Caco-2 (cell line): ENCODE results near the gene ATP5ME. TPM values are rescaled to one million over a fixed set of nuclear protein-coding genes. Genes with fewer than 3 reads are reported as not detected.
A peak's percentile ranks its signal among the peaks of the same experiment; 100 is the strongest.
"Not testable (repeated sequence)": the region's sequence is repeated elsewhere in the genome, so short reads cannot be mapped to it uniquely, and the experiment has no call there.

Experiments
- BruUV-seq: library from RNA; stranded (reverse); fragments of 400-500 nt; replicated peaks from 2 replicates; lab custom pipeline; 2021; lab: Mats Ljungman, UMichigan
- CTCF ChIA-PET: fragments of 300-600 bp; sonication (Branson Sonifier 250); formaldehyde crosslinking; loops from one replicate; lab custom pipeline; 2022; ENCODE audit warnings: antibody characterized with exemption; lab: Charles Lee
- POLR2A ChIA-PET: fragments of 300-600 bp; sonication (Branson Sonifier 250); formaldehyde crosslinking; loops from one replicate; lab custom pipeline; 2022; ENCODE audit warnings: antibody characterized with exemption; lab: Charles Lee
- DNase-seq, 2 experiments: peaks; one replicate each; pipeline versions ENCODE4 v3.0.0 to v3.0.0-alpha.2; 2020 to 2022
- H3K27me3 ChIP-seq: replicated peaks from 2 replicates; pipeline ENCODE4 v1.6.0; 2011; ENCODE audit warnings: low read length; ENCODE audit not compliant: control insufficient read depth, insufficient read depth
- H3K36me3 ChIP-seq: 2 replicates; pipeline ENCODE4 v1.5.1; 2011; ENCODE audit warnings: low read length; ENCODE audit not compliant: control insufficient read depth, insufficient read depth
- H3K4me1 ChIP-seq: fragments of 250-450 bp; sonication (Bioruptor Pico); 2 replicates; pipeline ENCODE4 v1.5.1; 2020; ENCODE audit warnings: mild to moderate bottlenecking
- H3K4me3 ChIP-seq: 2 replicates; pipeline ENCODE4 v1.5.1; 2011; ENCODE audit warnings: low read depth, mild to moderate bottlenecking, control low read depth, low read length
- H3K9me3 ChIP-seq: fragments of 250-450 bp; sonication (Bioruptor Pico); 2 replicates; pipeline ENCODE4 v1.5.1; 2020; ENCODE audit warnings: mild to moderate bottlenecking, moderate library complexity
- H3K27ac Mint-ChIP-seq: one replicate; pipeline ENCODE4 v1.8.0; 2022; ENCODE audit warnings: mixed read lengths; ENCODE audit not compliant: unreplicated experiment
- H3K27me3 Mint-ChIP-seq: one replicate; pipeline ENCODE4 v1.8.0; 2022; ENCODE audit warnings: mixed read lengths; ENCODE audit not compliant: insufficient read depth, unreplicated experiment
- H3K36me3 Mint-ChIP-seq: one replicate; pipeline ENCODE4 v1.8.0; 2022; ENCODE audit warnings: mild to moderate bottlenecking, mixed read lengths; ENCODE audit not compliant: insufficient read depth, unreplicated experiment
- H3K4me1 Mint-ChIP-seq: one replicate; pipeline ENCODE4 v1.8.0; 2022; ENCODE audit warnings: low read depth, mixed read lengths; ENCODE audit not compliant: unreplicated experiment
- H3K4me3 Mint-ChIP-seq: one replicate; pipeline ENCODE4 v1.8.0; 2022; ENCODE audit warnings: mild to moderate bottlenecking, moderate library complexity, mixed read lengths; ENCODE audit not compliant: unreplicated experiment
- H3K9me3 Mint-ChIP-seq: one replicate; pipeline ENCODE4 v1.8.0; 2022; ENCODE audit warnings: mixed read lengths; ENCODE audit not compliant: unreplicated experiment
- intact Hi-C: fragments of 100-400 bp; cut with micrococcal nuclease; formaldehyde crosslinking; loops from one replicate; pipeline ENCODE4 v1.10.0; 2022; ENCODE audit not compliant: unreplicated experiment
- total RNA-seq: library from RNA; stranded (reverse); gene quantifications from 2 replicates; pipeline ENCODE4 v1.2.3, GENCODE V29; 2022
- TF ChIP-seq, protein P1 (sequence below), 2 experiments: fragments of 200-600 bp in 1 of 2; IDR thresholded peaks; 1 replicate in 1 of 2; 2 replicates in 1 of 2; pipeline versions ENCODE4 v1.5.1 to v1.8.0; 2011 to 2022; ENCODE audit warnings: antibody characterized with exemption in 1 of 2, control low read depth in 1 of 2, inconsistent platforms in 1 of 2, low read depth in 1 of 2, low read length in 1 of 2, mild to moderate bottlenecking in 1 of 2, moderate library complexity in 1 of 2; ENCODE audit not compliant: insufficient read depth in 1 of 2, severe bottlenecking in 1 of 2, unreplicated experiment in 1 of 2

ATP5ME gene
- total RNA-seq, 1 experiment from 2014 or later, result 244 TPM

DNA sequence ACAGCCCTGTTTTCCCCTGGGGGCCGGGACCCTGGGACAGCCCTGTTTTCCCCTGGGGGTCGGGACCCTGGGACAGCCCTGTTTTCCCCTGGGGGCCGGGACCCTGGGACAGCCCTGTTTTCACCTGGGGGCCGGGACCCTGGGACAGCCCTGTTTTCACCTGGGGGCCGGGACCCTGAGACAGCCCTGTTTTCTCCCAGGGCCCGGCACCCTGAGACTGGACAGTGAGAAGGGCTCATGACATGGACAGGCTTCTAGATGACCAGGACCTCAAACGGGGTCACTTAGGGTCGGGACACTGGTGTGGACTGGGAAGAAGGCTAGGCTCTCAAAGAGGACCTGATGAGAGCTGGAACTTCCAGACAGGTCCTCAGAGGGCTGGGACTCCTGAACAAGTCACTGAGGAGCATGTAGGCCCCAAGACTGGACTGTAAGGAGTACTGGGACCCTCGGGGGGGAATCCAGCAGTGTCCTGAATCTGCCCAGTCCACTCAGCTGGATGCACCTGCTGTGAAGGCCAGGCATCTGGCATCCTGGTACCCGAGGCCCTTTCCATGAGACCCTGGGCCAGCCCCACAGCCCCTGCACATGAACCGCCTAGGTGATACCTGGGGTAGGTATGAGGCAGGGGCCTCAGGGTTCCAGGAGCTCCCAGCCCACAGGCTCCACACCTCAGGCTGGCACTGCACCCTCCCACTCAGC is 34.0 kb upstream of the ATP5ME start:
- no peak overlapping the region for H3K4me3 ChIP-seq
- no peaks in the 10 kb centered on the region for H3K27me3 ChIP-seq
- TF ChIP-seq, protein P1, sequence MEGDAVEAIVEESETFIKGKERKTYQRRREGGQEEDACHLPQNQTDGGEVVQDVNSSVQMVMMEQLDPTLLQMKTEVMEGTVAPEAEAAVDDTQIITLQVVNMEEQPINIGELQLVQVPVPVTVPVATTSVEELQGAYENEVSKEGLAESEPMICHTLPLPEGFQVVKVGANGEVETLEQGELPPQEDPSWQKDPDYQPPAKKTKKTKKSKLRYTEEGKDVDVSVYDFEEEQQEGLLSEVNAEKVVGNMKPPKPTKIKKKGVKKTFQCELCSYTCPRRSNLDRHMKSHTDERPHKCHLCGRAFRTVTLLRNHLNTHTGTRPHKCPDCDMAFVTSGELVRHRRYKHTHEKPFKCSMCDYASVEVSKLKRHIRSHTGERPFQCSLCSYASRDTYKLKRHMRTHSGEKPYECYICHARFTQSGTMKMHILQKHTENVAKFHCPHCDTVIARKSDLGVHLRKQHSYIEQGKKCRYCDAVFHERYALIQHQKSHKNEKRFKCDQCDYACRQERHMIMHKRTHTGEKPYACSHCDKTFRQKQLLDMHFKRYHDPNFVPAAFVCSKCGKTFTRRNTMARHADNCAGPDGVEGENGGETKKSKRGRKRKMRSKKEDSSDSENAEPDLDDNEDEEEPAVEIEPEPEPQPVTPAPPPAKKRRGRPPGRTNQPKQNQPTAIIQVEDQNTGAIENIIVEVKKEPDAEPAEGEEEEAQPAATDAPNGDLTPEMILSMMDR (IDR thresholded peaks at IDR 0.05; ENCODE audit: insufficient read depth in 1 of 2, low read depth in 1 of 2, low read length in 1 of 2, severe bottlenecking in 1 of 2, unreplicated experiment in 1 of 2), result no peak
- peak in 1 of 2 experiments; percentile 30 for DNase-seq
- H3K36me3 ChIP-seq, result peaks cover 1% of the 10 kb centered on the region; the same call in 1 of the 2 replicates
- no peaks in the 10 kb centered on the region for H3K4me1 ChIP-seq
- no peaks in the 10 kb centered on the region for H3K9me3 ChIP-seq
- CTCF ChIA-PET, result no interaction called here
- Mint-ChIP-seq H3K4me3 (no peak overlapping the region), H3K27me3 (no peaks in the 10 kb centered on the region), H3K4me1 (no peaks in the 10 kb centered on the region), H3K36me3 (peaks cover 35% of the 10 kb centered on the region), H3K27ac (no peak overlapping the region), H3K9me3 (no peaks in the 10 kb centered on the region)
- BruUV-seq, result no TSS peak
- POLR2A ChIA-PET, result interaction anchor here (0.6 kb wide), 1 partner anchor 337 kb away, joined by 4 read pairs; no protein-coding TSS in a partner anchor
- intact Hi-C loops, result no loop called here

DNA sequence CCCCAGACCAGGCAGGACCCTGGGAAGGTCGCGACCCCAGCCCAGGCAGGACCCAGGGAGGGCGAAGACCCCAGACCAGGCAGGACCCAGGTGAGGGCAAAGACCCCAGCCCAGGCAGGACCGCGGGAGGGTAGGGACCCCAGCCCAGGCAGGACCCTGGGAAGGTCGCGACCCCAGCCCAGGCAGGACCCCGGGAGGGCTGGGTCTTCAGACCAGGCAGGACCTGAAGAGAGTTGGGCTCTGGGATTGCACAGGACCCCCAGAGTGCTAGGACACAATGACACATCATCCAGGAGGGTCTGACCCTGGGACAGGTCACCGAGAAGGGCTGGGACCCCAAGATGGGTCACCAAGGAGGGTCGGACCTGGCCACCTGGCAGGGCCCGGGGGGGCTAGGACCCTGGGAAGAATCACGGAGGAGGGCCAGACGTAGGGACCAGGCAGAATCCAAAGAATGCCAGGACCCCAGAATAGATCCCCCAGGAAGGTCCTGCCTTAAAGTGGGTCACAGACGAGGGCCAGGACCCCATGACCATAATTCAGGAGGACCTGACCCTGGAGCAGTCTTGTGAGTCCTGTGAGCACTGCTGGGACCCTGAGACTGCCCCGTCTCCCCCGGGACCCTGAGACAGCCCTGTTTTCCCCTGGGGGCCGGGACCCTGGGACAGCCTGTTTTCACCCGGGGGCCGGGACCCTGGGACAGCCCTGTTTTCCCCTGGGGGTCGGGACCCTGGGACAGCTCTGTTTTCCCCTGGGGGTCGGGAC is 32.9 kb upstream of the ATP5ME start:
- intact Hi-C loops, result no loop called here
- H3K4me1 Mint-ChIP-seq, result no peaks in the 10 kb centered on the region
- CTCF ChIA-PET, result no interaction called here
- Histone ChIP-seq H3K36me3 (peaks cover 1% of the 10 kb centered on the region; the same call in 1 of the 2 replicates), H3K9me3 (no peaks in the 10 kb centered on the region), H3K27me3 (no peaks in the 10 kb centered on the region), H3K4me1 (no peaks in the 10 kb centered on the region), H3K4me3 (peak overlapping the region; percentile 31)
- peaks cover 35% of the 10 kb centered on the region for H3K36me3 Mint-ChIP-seq
- POLR2A ChIA-PET, result no interaction called here
- no TSS peak for BruUV-seq
- H3K27ac Mint-ChIP-seq, result no peak overlapping the region
- H3K27me3 Mint-ChIP-seq, result no peaks in the 10 kb centered on the region
- no peak overlapping the region for H3K4me3 Mint-ChIP-seq
- DNase-seq, result peak in 1 of 2 experiments; percentile 26
- no peaks in the 10 kb centered on the region for H3K9me3 Mint-ChIP-seq
- TF ChIP-seq, protein P1 (IDR thresholded peaks at IDR 0.05; ENCODE audit: insufficient read depth in 1 of 2, low read depth in 1 of 2, low read length in 1 of 2, severe bottlenecking in 1 of 2, unreplicated experiment in 1 of 2), result no peak

DNA sequence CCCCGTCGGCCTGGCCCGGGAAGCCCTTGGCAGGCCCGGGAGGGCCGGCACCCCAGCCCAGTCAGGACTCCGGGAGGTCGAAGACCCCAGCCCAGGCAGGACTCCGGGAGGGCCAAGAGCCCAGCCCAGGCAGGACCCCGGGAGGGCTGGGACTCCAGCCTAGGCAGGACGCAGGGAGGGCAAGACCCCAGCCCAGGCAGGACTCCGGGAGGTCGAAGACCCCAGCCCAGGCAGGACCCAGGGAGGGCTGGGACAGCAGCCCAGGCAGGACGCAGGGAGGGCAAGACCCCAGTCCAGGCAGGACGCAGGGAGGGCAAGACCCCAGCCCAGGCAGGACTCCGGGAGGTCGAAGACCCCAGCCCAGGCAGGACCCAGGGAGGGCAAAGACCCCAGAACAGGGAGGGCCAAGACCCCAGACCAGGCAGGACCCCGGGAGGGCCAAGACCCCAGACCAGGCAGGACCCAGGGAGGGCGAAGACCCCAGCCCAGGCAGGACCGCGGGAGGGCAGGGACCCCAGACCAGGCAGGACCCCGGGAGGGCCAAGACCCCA is 32.1 kb upstream of the ATP5ME start:
- H3K27me3 ChIP-seq, H3K36me3 ChIP-seq, BruUV-seq, H3K4me1 ChIP-seq, H3K9me3 ChIP-seq, H3K9me3 Mint-ChIP-seq, H3K27me3 Mint-ChIP-seq, H3K27ac Mint-ChIP-seq, H3K4me1 Mint-ChIP-seq, CTCF ChIA-PET, intact Hi-C loops, POLR2A ChIA-PET: not testable (repeated sequence)
- Mint-ChIP-seq H3K36me3 (peaks cover 34% of the 10 kb centered on the region), H3K4me3 (peak overlapping the region; percentile 81)
- H3K4me3 ChIP-seq, result peak overlapping the region; percentile 87
- DNase-seq, result peak in 1 of 2 experiments; percentile 30
